IPS-18a (cell line): ENCODE measurements around the gene SOX6.

ENCODE experiments used
- H3K27ac ChIP-seq: one replicate; pipeline ENCODE4 v1.5.1; 2013; ENCODE audit warnings: low read length
- H3K27me3 ChIP-seq: one replicate; pipeline ENCODE4 v1.6.1; 2013; ENCODE audit warnings: mild to moderate bottlenecking, low read length; ENCODE audit not compliant: control insufficient read depth, insufficient read depth
- H3K36me3 ChIP-seq: one replicate; pipeline ENCODE4 v1.6.1; 2013; ENCODE audit warnings: low read depth, low read length; ENCODE audit not compliant: control insufficient read depth
- H3K4me1 ChIP-seq: one replicate; pipeline ENCODE4 v1.6.1; 2013; ENCODE audit warnings: low read depth, low read length; ENCODE audit not compliant: control insufficient read depth
- H3K4me3 ChIP-seq: one replicate; pipeline ENCODE4 v1.5.1; 2013; ENCODE audit warnings: low read length
- H3K9ac ChIP-seq: one replicate; pipeline ENCODE4 v1.6.1; 2013; ENCODE audit warnings: mild to moderate bottlenecking, low read length, moderate library complexity
- H3K9me3 ChIP-seq: one replicate; pipeline ENCODE4 v1.6.1; 2013; ENCODE audit warnings: low read depth, low read length; ENCODE audit not compliant: control insufficient read depth

The SOX6 gene

GRCh38 chr11:16341853-16342252 is 14.5 kb downstream of the SOX6 start:
- Histone ChIP-seq H3K27ac (no peak overlapping the region), H3K27me3 (no peaks in the 10 kb centered on the region), H3K36me3 (no peaks in the 10 kb centered on the region), H3K4me3 (no peak overlapping the region), H3K9ac (no peak overlapping the region), H3K4me1 (no peaks in the 10 kb centered on the region), H3K9me3 (no peaks in the 10 kb centered on the region)

DNA sequence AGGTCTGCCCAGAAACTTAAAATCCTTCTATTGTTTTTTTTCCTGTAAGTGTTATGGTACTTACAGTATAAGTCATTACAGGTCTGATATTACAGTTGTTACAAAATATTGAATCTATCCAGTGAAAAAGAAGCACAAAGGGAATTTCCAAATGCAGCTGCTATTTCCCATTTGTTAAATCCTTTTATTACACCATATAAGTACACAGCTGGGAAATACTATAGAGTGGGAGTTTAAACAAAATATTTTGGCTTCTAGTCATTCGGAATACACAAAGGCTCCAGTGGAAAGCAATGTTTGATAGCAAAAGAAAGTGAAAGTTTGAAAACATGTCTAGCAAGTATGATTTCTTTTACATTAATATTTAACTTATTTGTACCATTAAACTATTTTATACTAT is 18.0 kb downstream of the SOX6 start:
- no peak overlapping the region for H3K4me3 ChIP-seq
- H3K4me1 ChIP-seq = no peaks in the 10 kb centered on the region
- H3K36me3 ChIP-seq = no peaks in the 10 kb centered on the region
- no peaks in the 10 kb centered on the region for H3K9me3 ChIP-seq
- H3K9ac ChIP-seq = no peak overlapping the region
- H3K27ac ChIP-seq = no peak overlapping the region
- no peaks in the 10 kb centered on the region for H3K27me3 ChIP-seq

- no peak overlapping the region for H3K4me3 ChIP-seq
- no peaks in the 10 kb centered on the region for H3K27me3 ChIP-seq
- H3K9ac ChIP-seq = no peak overlapping the region
- H3K36me3 ChIP-seq = no peaks in the 10 kb centered on the region
- H3K27ac ChIP-seq = no peak overlapping the region
- no peaks in the 10 kb centered on the region for H3K4me1 ChIP-seq
- H3K9me3 ChIP-seq = no peaks in the 10 kb centered on the region
Observed at GRCh38 chr11:16337421-16338213, 18.7 kb downstream of the SOX6 start.

DNA sequence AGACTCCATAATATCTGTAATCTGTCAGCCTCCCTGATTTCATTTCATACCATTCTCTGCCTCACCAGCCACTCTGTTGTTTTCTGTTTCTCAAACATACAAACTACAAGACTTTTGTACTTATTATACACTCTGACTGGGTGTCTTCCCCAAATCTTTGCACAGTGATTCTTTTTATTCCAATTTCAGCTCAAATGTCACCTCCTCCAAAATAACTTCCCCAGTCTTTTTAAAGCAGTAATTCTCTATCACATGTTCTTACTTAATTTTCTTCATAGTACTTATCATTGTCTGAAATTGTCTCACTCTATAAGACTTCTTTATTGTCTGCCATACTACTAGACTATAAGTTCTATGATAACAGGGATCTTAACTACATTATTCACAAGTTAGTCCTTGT is 19.6 kb downstream of the SOX6 start:
- H3K9me3 ChIP-seq = no peaks in the 10 kb centered on the region
- no peak overlapping the region for H3K27ac ChIP-seq
- H3K4me3 ChIP-seq = no peak overlapping the region
- H3K9ac ChIP-seq = no peak overlapping the region
- no peaks in the 10 kb centered on the region for H3K27me3 ChIP-seq
- H3K4me1 ChIP-seq = no peaks in the 10 kb centered on the region
- H3K36me3 ChIP-seq = no peaks in the 10 kb centered on the region

DNA sequence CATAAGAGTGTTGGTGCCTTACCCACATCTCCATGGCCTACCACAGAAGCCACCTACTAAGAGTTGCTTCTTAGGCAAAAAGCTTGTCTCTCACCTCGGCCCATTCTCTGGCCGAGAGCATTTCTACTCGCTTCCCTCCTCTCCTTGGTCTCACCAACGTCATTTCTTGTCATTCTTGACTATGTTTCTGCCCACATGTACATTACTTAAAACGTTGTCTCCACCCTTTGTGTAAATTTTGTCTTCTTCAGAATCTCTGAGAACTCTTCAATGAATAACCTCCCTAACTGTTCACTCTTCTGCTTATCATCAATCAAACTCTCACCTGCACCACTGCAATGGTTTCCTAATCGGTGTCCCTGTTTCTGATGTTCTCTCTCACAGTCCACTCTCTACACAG is 20.1 kb downstream of the SOX6 start:
- H3K4me3 ChIP-seq = no peak overlapping the region
- H3K9ac ChIP-seq = no peak overlapping the region
- no peak overlapping the region for H3K27ac ChIP-seq
- H3K4me1 ChIP-seq = no peaks in the 10 kb centered on the region
- H3K9me3 ChIP-seq = no peaks in the 10 kb centered on the region
- H3K36me3 ChIP-seq = no peaks in the 10 kb centered on the region
- H3K27me3 ChIP-seq = no peaks in the 10 kb centered on the region

GRCh38 chr11:16335236-16335962 is 20.9 kb downstream of the SOX6 start:
- H3K4me3 ChIP-seq = no peak overlapping the region
- no peaks in the 10 kb centered on the region for H3K27me3 ChIP-seq
- no peaks in the 10 kb centered on the region for H3K9me3 ChIP-seq
- H3K9ac ChIP-seq = no peak overlapping the region
- H3K36me3 ChIP-seq = no peaks in the 10 kb centered on the region
- H3K27ac ChIP-seq = no peak overlapping the region
- H3K4me1 ChIP-seq = no peaks in the 10 kb centered on the region

DNA sequence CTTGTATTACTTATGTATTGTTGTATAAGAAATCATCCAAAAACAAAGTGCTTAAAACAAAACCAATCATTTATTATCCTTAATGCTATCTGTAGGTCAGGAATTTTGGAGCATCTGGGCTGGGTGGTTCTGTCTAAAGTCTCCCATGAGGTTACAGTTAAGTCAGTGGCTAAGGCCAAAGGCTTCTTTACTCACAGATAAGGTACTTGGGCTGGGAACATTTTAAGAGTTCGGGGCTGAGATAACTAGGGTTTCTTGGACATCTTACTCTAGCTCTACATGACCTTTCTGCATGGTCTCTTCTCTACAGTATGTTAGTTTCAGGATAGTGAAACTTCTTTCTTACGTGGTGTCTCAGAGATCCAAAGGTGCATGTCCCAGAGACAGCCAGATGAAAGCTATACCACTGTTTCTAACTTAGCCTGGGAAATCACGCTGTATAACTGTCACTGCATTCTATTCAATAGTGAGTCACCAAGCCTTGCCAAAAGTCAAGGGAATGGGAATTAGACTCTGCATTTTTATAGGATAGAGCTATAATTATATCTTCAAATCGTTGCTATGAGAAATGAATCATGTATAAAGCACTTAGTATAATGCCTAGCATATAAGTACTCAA is 29.6 kb downstream of the SOX6 start:
- Histone ChIP-seq H3K9ac (no peak overlapping the region), H3K27me3 (no peaks in the 10 kb centered on the region), H3K27ac (no peak overlapping the region), H3K4me1 (no peaks in the 10 kb centered on the region), H3K9me3 (no peaks in the 10 kb centered on the region), H3K36me3 (no peaks in the 10 kb centered on the region), H3K4me3 (no peak overlapping the region)

GRCh38 chr11:16322190-16322589 is 34.2 kb downstream of the SOX6 start:
- Histone ChIP-seq H3K4me3 (no peak overlapping the region), H3K36me3 (no peaks in the 10 kb centered on the region), H3K4me1 (no peaks in the 10 kb centered on the region), H3K9me3 (no peaks in the 10 kb centered on the region), H3K9ac (no peak overlapping the region), H3K27ac (no peak overlapping the region), H3K27me3 (no peaks in the 10 kb centered on the region)

DNA sequence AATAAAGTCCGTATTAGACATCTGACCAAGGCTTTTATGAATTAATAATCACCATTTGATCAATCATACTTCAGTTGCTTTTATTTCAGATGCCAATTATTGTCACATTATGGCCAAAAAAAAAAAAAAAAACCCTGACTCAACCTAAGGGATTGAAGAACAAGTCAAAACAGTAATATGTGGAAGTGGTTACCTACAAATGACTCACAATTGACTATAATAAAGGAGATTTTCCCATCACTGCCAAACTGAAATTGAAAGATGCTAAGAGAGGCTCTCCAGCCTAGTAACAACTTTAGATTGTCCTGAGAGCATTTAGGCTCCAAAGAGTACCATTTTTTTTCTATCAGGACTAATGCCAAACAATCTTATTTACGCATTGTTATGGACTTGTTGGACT is 35.2 kb downstream of the SOX6 start:
- H3K9ac ChIP-seq = no peak overlapping the region
- H3K9me3 ChIP-seq = no peaks in the 10 kb centered on the region
- H3K27me3 ChIP-seq = no peaks in the 10 kb centered on the region
- no peaks in the 10 kb centered on the region for H3K4me1 ChIP-seq
- H3K4me3 ChIP-seq = no peak overlapping the region
- H3K27ac ChIP-seq = no peak overlapping the region
- no peaks in the 10 kb centered on the region for H3K36me3 ChIP-seq

- H3K27me3 ChIP-seq = no peaks in the 10 kb centered on the region
Observed at GRCh38 chr11:16318320-16318719, 38.0 kb downstream of the SOX6 start.

GRCh38 chr11:16317712-16318111 is 38.6 kb downstream of the SOX6 start:
- Histone ChIP-seq H3K9ac (no peak overlapping the region), H3K4me1 (no peaks in the 10 kb centered on the region), H3K4me3 (no peak overlapping the region), H3K27ac (no peak overlapping the region), H3K27me3 (no peaks in the 10 kb centered on the region), H3K9me3 (no peaks in the 10 kb centered on the region), H3K36me3 (no peaks in the 10 kb centered on the region)

More at GRCh38 chr11:16318320-16318719, 38.0 kb downstream of the SOX6 start:
- Histone ChIP-seq H3K36me3 (no peaks in the 10 kb centered on the region), H3K4me1 (no peaks in the 10 kb centered on the region), H3K27ac (no peak overlapping the region), H3K4me3 (no peak overlapping the region), H3K9me3 (no peaks in the 10 kb centered on the region), H3K9ac (no peak overlapping the region)
